Erythroblast (primary cell): Measurements from ENCODE around the gene AKT2.

ENCODE experiments used
- GATA1 ChIP-seq: IDR thresholded peaks from 2 replicates; pipeline ENCODE4 v1.6.1; 2011; ENCODE audit warnings: low read depth, mild to moderate bottlenecking, control low read depth, low read length, moderate library complexity
- POLR2A ChIP-seq: IDR thresholded peaks from 2 replicates; pipeline ENCODE4 v1.6.1; 2011; ENCODE audit warnings: mild to moderate bottlenecking, low read length

- TF ChIP-seq POLR2A (no peak), GATA1 (no peak)
These were observed 74.3 kb downstream of the AKT2 start for GRCh38 chr19:40210889-40211288.
